D721Med (cell line): ENCODE results near the gene SLC25A48.
A peak's percentile ranks its signal among the peaks of the same experiment; 100 is the strongest.

ENCODE experiments used
- DNase-seq: peaks from one replicate; pipeline ENCODE4 v3.0.0; 2011; ENCODE audit warnings: low spot score; ENCODE audit not compliant: insufficient read length
- FAIRE-seq: peaks from 2 replicates; lab custom pipeline; 2011; peaks lifted over from hg19 to GRCh38; lab: Jason Lieb, UNC
- CTCF ChIP-seq: IDR thresholded peaks from 2 replicates; pipeline ENCODE4 v1.5.1; 2012; ENCODE audit warnings: mild to moderate bottlenecking, control low read depth; ENCODE audit not compliant: insufficient read depth; ENCODE audit errors: missing control alignments

Gene SLC25A48

GRCh38 chr5:135887447-135887864, 53.0 kb downstream of the SLC25A48 start:
- TF ChIP-seq CTCF: peak; percentile 87
- FAIRE-seq (no peak), DNase-seq (peak; percentile 61)

DNA sequence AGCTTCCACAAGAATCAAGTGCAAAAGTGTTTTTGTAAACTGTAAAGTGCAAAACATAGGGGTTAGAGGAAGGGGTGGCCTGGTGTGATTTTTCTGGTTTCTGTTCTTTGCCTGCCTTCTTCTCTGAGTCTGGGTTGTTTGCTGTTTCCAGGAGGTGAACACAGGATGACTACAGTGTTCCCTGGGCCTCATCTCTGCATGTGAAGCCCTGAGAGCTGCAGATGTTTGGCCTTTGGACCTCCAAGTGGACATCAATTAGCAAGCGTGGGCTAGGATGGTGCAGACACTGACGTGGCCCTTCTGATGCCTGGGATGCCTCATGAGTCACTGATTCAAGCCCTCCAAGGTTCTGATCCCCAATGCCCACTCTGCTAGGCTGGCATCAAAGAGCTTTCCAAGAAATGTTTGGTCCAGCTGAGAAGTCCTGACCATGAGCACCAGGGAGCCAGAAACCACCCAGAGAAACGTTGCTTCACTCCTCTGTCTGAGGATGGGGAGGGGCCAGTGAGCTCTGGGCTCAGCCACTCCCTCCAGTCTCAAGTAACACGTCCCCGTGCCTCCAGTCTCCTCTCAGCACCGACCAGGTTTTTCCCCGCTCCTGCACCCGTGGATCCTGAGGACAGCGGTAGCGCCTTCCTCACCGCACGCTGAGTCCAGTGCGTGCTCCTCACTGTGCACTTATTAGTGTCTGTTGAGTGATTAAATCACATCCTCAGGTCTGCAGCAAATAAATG, 53.6 kb downstream of the SLC25A48 start:
- FAIRE-seq (no peak), DNase-seq (no peak)
- no peak for TF ChIP-seq CTCF

DNA sequence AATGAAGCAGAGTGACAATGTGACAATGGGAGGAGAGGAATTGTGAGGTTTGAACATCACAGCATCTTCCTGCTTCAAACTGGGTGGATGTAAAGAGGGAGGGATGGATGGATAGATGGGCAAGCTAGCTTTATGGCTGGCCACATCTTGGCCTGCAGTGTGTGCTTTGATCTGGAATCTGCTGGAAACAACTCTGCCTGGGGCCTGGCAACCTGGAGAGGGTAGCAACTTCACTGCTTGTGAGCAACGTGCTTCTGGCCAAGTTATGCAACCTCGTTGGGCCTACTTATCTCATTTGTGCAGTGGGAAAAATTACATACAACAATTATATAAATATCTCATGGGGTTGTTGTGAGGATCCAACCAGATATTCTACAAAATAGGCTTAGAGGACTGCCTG, 55.8 kb downstream of the SLC25A48 start:
- no peak for DNase-seq
- no peak for FAIRE-seq
- no peak for TF ChIP-seq CTCF

GRCh38 chr5:135890867-135891266, 56.4 kb downstream of the SLC25A48 start:
- DNase-seq (no peak), FAIRE-seq (no peak)
- TF ChIP-seq CTCF: no peak

DNA sequence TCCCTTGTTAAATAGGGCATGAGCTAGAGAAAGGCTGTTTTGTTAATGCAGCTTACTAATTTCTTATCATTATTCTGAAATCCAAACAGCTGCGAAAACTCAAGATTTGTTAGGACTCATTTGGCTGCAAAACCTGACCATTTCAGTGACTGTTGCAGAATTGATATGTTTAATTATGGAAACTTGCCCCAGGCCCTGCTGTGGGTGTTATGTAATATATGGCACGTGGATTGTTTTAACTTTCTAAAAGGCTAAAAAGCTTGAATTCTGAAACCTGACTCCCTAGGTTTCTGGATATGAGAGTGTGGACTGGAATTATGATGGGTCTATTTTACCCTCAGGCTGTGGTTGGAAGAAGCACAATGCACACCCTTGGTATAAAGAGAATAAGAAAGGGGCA, 56.8 kb downstream of the SLC25A48 start:
- DNase-seq (no peak), FAIRE-seq (no peak)
- TF ChIP-seq CTCF: no peak

- no peak for DNase-seq
- FAIRE-seq: no peak
- peak; percentile 16 for TF ChIP-seq CTCF
Observed at GRCh38 chr5:135891791-135892190, 57.3 kb downstream of the SLC25A48 start.

DNA sequence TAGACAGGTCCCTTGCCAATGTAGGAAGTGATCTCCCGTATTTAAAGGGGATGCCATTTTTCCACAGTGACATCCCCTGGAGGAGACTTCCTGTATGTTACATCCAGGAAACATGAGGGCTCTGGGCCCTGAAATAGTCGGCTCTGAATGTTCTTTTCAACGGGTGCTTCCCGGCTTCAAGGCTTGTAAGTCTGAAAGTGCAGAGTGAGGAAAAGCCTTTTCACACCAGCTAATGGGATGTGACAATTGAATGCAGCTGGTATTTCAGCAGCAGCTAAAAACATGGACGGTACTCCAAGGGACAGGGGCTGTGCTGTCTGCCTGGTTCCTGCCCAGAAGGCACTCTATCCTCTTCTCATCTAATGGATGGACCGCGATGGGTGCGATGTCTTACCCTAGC, 59.8 kb downstream of the SLC25A48 start:
- FAIRE-seq: no peak
- no peak for DNase-seq
- no peak for TF ChIP-seq CTCF
